B cell (primary cell): Measurements from ENCODE around the gene FARP1. TPM values are rescaled to one million over a fixed set of nuclear protein-coding genes. Genes with fewer than 3 reads are reported as not detected.
"Not testable (repeated sequence)": the region's sequence is repeated elsewhere in the genome, so short reads cannot be mapped to it uniquely, and the experiment has no call there.

Experiments used
- ATAC-seq: fragments of 200-7000 bp; cut with Tn5 transposase; one replicate; pipeline ENCODE4 v1.10.0; 2021; ENCODE audit warnings: low read depth, mild to moderate bottlenecking, moderate number of reproducible peaks, moderate library complexity
- CTCF ChIA-PET: fragments of 350-600 bp; sonication (Branson Sonifier 250); formaldehyde crosslinking; loops from one replicate; lab custom pipeline; 2021; ENCODE audit warnings: antibody characterized with exemption, inconsistent platforms; lab: Charles Lee
- POLR2A ChIA-PET: fragments of 350-600 bp; sonication (Branson Sonifier 250); formaldehyde crosslinking; loops from one replicate; lab custom pipeline; 2021; ENCODE audit warnings: antibody characterized with exemption; lab: Charles Lee
- DNase-seq: peaks from one replicate; pipeline ENCODE4 v3.0.0; 2013
- H2AFZ ChIP-seq: 2 replicates; pipeline ENCODE4 v1.6.1; 2012; ENCODE audit warnings: mild to moderate bottlenecking, low read depth, low read length; ENCODE audit not compliant: insufficient read depth, poor library complexity, severe bottlenecking
- H3K27ac ChIP-seq, 2 donors: 1 replicate in 1 of 2; 2 replicates in 1 of 2; pipeline ENCODE4 v1.5.1; 2012 to 2013; ENCODE audit warnings: low read length in 2 of 2, mild to moderate bottlenecking in 2 of 2, moderate library complexity in 1 of 2
- H3K27me3 ChIP-seq, 4 experiments: fragments of 200-600 bp in 1 of 4; sonication (generic) in 1 of 4; replicated peaks in 1 of 4; 1 replicate in 2 of 4; 2 replicates in 2 of 4; pipeline versions ENCODE4 v1.6.1 to v1.7.0; 2013 to 2016; ENCODE audit warnings: low read length in 3 of 4, mild to moderate bottlenecking in 2 of 4, mixed read lengths in 1 of 4, moderate library complexity in 1 of 4; ENCODE audit not compliant: insufficient read depth in 4 of 4, control insufficient read depth in 3 of 4; ENCODE audit errors: control extremely low read depth in 1 of 4
- H3K36me3 ChIP-seq, 2 experiments: replicated peaks in 1 of 2; 1 replicate in 1 of 2; 2 replicates in 1 of 2; pipeline versions ENCODE4 v1.6.1 to v1.7.1; 2013; ENCODE audit warnings: low read length in 1 of 2; ENCODE audit not compliant: insufficient read depth in 2 of 2, control insufficient read depth in 1 of 2; ENCODE audit errors: control extremely low read depth in 1 of 2, extremely low read depth in 1 of 2
- H3K4me1 ChIP-seq, 2 donors: fragments of 200-600 bp in 1 of 2; sonication (generic) in 1 of 2; 1 replicate in 1 of 2; 2 replicates in 1 of 2; pipeline versions ENCODE4 v1.5.1 to v1.6.1; 2013 to 2017; ENCODE audit warnings: low read length in 2 of 2; ENCODE audit not compliant: control insufficient read depth in 2 of 2, insufficient read depth in 2 of 2
- H3K4me2 ChIP-seq: replicated peaks from 2 replicates; pipeline ENCODE3; 2012; ENCODE audit warnings: mild to moderate bottlenecking, low read depth, low read length; ENCODE audit not compliant: poor library complexity, severe bottlenecking
- H3K4me3 ChIP-seq, 5 experiments: fragments of 200-600 bp in 1 of 5; sonication (generic) in 1 of 5; 1 replicate in 3 of 5; 2 replicates in 2 of 5; pipeline versions ENCODE4 v1.5.1 to v1.7.0; 2011 to 2016; ENCODE audit warnings: low read length in 4 of 5, mild to moderate bottlenecking in 4 of 5, low read depth in 2 of 5, control low read depth in 1 of 5, moderate library complexity in 1 of 5; ENCODE audit not compliant: insufficient read depth in 1 of 5; ENCODE audit errors: control extremely low read depth in 1 of 5, extremely low read depth in 1 of 5
- H3K79me2 ChIP-seq: fragments of 200-600 bp; sonication (generic); one replicate; pipeline ENCODE4 v1.6.0; 2016; ENCODE audit warnings: low read length; ENCODE audit not compliant: control insufficient read depth, insufficient read depth
- H3K9ac ChIP-seq: fragments of 200-600 bp; sonication (generic); 2 replicates; pipeline ENCODE4 v1.6.1; 2017; ENCODE audit warnings: mild to moderate bottlenecking, low read length, moderate library complexity
- H3K9me3 ChIP-seq, 3 donors: one replicate each; pipeline versions ENCODE4 v1.6.1 to v1.7.1; 2013; ENCODE audit warnings: low read length in 2 of 3; ENCODE audit not compliant: control insufficient read depth in 2 of 3, insufficient read depth in 1 of 3; ENCODE audit errors: control extremely low read depth in 1 of 3
- H4K20me1 ChIP-seq: 2 replicates; pipeline ENCODE4 v1.6.0; 2012; ENCODE audit warnings: mild to moderate bottlenecking, low read length; ENCODE audit not compliant: insufficient read depth, control insufficient read depth, poor library complexity, severe bottlenecking
- H3K27ac Mint-ChIP-seq: one replicate; pipeline ENCODE4 v1.8.0; 2021; ENCODE audit warnings: mixed read lengths
- H3K27me3 Mint-ChIP-seq: one replicate; pipeline ENCODE4 v1.8.0; 2021; ENCODE audit warnings: mixed read lengths
- H3K4me1 Mint-ChIP-seq: one replicate; pipeline ENCODE4 v1.8.0; 2021; ENCODE audit warnings: mixed read lengths
- H3K4me3 Mint-ChIP-seq: one replicate; pipeline ENCODE4 v1.8.0; 2021; ENCODE audit warnings: mixed read lengths
- H3K9me3 Mint-ChIP-seq: one replicate; pipeline ENCODE4 v1.8.0; 2022; ENCODE audit warnings: mixed read lengths; ENCODE audit not compliant: insufficient read depth
- EZH2 ChIP-seq: IDR thresholded peaks from 2 replicates; pipeline ENCODE4 v1.6.1; 2012; ENCODE audit warnings: borderline replicate concordance, low read depth, mild to moderate bottlenecking, moderate library complexity, low read length; ENCODE audit not compliant: insufficient read depth, poor library complexity, severe bottlenecking
- WGBS: methylation state at CpG from one replicate; pipeline ENCODE4 v1.1.5; 2013; ENCODE audit warnings: missing lambda C conversion rate; ENCODE audit not compliant: insufficient coverage; 5-methylcytosine and 5-hydroxymethylcytosine counted together
- intact Hi-C: fragments of 100-400 bp; cut with micrococcal nuclease; formaldehyde crosslinking; loops from one replicate; pipeline ENCODE4 v1.10.0; 2022
- polyA plus RNA-seq: library from polyadenylated mRNA; depleted of rRNA; stranded (reverse); fragments of >200 nt; gene quantifications from 2 replicates; pipeline ENCODE4 v1.2.3, GENCODE V29; 2012
- total RNA-seq, 2 donors: library from RNA; stranded (reverse); fragments of 120-200 nt in 1 of 2; gene quantifications; 1 replicate in 1 of 2; 2 replicates in 1 of 2; pipeline versions ENCODE4 v1.2.3 to v1.2.4, GENCODE V29; 2013 to 2022
- TF ChIP-seq, protein P1 (sequence below): fragments of 200-600 bp; IDR thresholded peaks from one replicate; pipeline ENCODE4 v1.8.0; 2022; ENCODE audit warnings: antibody characterized with exemption, mild to moderate bottlenecking

Gene FARP1
- total and polyA plus RNA-seq, 2 donors (not counting 1 experiment from before 2014, with no cell fraction given): 0.15 to 1.5 TPM

DNA sequence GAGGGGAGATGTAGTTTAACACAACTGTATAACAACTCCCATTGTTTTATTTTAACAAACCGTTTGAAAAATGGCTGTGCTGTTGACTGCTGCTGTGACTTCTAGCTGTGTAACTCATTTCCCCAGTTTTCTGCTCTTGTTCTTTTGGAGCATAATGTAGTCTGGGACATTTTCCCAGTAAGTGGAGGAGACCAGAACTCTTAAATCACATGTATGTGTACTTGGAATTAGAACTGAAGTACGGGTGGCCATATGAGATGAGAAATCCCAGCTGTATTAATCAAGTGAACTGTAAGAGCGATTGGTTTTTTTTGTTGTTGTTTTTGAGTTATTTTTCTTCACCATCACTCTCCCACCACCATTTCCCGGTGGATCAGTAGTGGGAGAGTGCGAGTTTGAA, 83.6 kb downstream of the FARP1 start:
- TF ChIP-seq, protein P1, sequence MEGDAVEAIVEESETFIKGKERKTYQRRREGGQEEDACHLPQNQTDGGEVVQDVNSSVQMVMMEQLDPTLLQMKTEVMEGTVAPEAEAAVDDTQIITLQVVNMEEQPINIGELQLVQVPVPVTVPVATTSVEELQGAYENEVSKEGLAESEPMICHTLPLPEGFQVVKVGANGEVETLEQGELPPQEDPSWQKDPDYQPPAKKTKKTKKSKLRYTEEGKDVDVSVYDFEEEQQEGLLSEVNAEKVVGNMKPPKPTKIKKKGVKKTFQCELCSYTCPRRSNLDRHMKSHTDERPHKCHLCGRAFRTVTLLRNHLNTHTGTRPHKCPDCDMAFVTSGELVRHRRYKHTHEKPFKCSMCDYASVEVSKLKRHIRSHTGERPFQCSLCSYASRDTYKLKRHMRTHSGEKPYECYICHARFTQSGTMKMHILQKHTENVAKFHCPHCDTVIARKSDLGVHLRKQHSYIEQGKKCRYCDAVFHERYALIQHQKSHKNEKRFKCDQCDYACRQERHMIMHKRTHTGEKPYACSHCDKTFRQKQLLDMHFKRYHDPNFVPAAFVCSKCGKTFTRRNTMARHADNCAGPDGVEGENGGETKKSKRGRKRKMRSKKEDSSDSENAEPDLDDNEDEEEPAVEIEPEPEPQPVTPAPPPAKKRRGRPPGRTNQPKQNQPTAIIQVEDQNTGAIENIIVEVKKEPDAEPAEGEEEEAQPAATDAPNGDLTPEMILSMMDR: no peak
- no peak for TF ChIP-seq EZH2
- POLR2A ChIA-PET: no interaction called here
- H3K4me2 ChIP-seq: no peak overlapping the region

GRCh38 chr13:98228661-98229341, 85.9 kb downstream of the FARP1 start:
- no peaks in the 10 kb centered on the region for H3K27me3 ChIP-seq
- no CpG with 5 or more reads among the region's 3 CpGs for WGBS
- CTCF ChIA-PET: no interaction called here
- POLR2A ChIA-PET: no interaction called here
- no peak for TF ChIP-seq EZH2
- TF ChIP-seq, protein P1: no peak
- intact Hi-C loops: no loop called here
- H3K9me3 Mint-ChIP-seq: peaks cover 2% of the 10 kb centered on the region
- ATAC-seq (no peak), DNase-seq (no peak)
- no peak overlapping the region for H3K4me2 ChIP-seq
- H3K4me3 Mint-ChIP-seq: no peak overlapping the region
- H3K4me3 ChIP-seq: no peak overlapping the region
- no peaks in the 10 kb centered on the region for H3K4me1 ChIP-seq
- no peaks in the 10 kb centered on the region for H3K36me3 ChIP-seq
- H4K20me1 ChIP-seq: no peaks in the 10 kb centered on the region
- no peak overlapping the region for H3K27ac Mint-ChIP-seq
- no peaks in the 10 kb centered on the region for H3K9me3 ChIP-seq
- no peak overlapping the region for H3K9ac ChIP-seq
- H3K79me2 ChIP-seq: no peaks in the 10 kb centered on the region
- no peak overlapping the region for H2AFZ ChIP-seq
- H3K4me1 Mint-ChIP-seq: no peaks in the 10 kb centered on the region
- H3K27ac ChIP-seq: no peak overlapping the region
- H3K27me3 Mint-ChIP-seq: peaks cover 3% of the 10 kb centered on the region

More for the DNA sequence above, 83.6 kb downstream of the FARP1 start:
- intact Hi-C loops: no loop called here
- Mint-ChIP-seq H3K27me3 (peaks cover 3% of the 10 kb centered on the region), H3K4me3 (no peak overlapping the region), H3K4me1 (no peaks in the 10 kb centered on the region), H3K9me3 (peaks cover 2% of the 10 kb centered on the region), H3K27ac (no peak overlapping the region)
- no peak for DNase-seq
- H3K4me1 ChIP-seq: no peaks in the 10 kb centered on the region
- CTCF ChIA-PET: no interaction called here
- H3K27ac ChIP-seq: no peak overlapping the region
- no peak overlapping the region for H2AFZ ChIP-seq
- ATAC-seq: no peak
- H3K36me3 ChIP-seq: no peaks in the 10 kb centered on the region
- no peak overlapping the region for H3K9ac ChIP-seq
- no peak overlapping the region for H3K4me3 ChIP-seq
- no peaks in the 10 kb centered on the region for H3K27me3 ChIP-seq
- no CpG with 5 or more reads among the region's 5 CpGs for WGBS
- no peaks in the 10 kb centered on the region for H3K79me2 ChIP-seq
- H4K20me1 ChIP-seq: no peaks in the 10 kb centered on the region
- no peaks in the 10 kb centered on the region for H3K9me3 ChIP-seq

- H3K79me2 ChIP-seq, H2AFZ ChIP-seq, POLR2A ChIA-PET, H3K4me2 ChIP-seq, intact Hi-C loops, H3K27ac ChIP-seq, H3K9me3 Mint-ChIP-seq, CTCF ChIA-PET, H3K27ac Mint-ChIP-seq, H3K4me1 ChIP-seq, DNase-seq, H3K4me3 ChIP-seq, H3K4me1 Mint-ChIP-seq, H3K9me3 ChIP-seq, H4K20me1 ChIP-seq, H3K36me3 ChIP-seq, H3K27me3 ChIP-seq, H3K4me3 Mint-ChIP-seq, H3K27me3 Mint-ChIP-seq, H3K9ac ChIP-seq, ATAC-seq: not testable (repeated sequence)
- WGBS: 100% methylated on average over 1 of the region's 4 CpGs
Observed at GRCh38 chr13:98230762-98231161, 87.9 kb downstream of the FARP1 start.
